ENCODE results near the gene GPS1.

GPS1 gene

GRCh38 chr17:82047379-82047778, 4.3 kb upstream of the GPS1 start:
- in situ Hi-C loops (cut with HindIII; ENCODE audit: low pct_unique_long_range_greater_than_20kb, low sequenced_read_pairs), result no loop called here
- TF ChIP-seq JUND (IDR thresholded peaks at IDR 0.05; ENCODE audit: low read depth), result no peak
- no peak for DNase-seq (ENCODE audit: low read depth in 1 of 2, low spot score in 1 of 2)

GRCh38 chr17:82047914-82048570, 3.7 kb upstream of the GPS1 start:
- DNase-seq (ENCODE audit: low read depth in 1 of 2, low spot score in 1 of 2), result no peak
- in situ Hi-C loops (cut with HindIII; ENCODE audit: low pct_unique_long_range_greater_than_20kb, low sequenced_read_pairs), result no loop called here
- TF ChIP-seq JUND (IDR thresholded peaks at IDR 0.05; ENCODE audit: low read depth), result no peak

GRCh38 chr17:82048571-82048971, 3.1 kb upstream of the GPS1 start:
- in situ Hi-C loops (cut with HindIII; ENCODE audit: low pct_unique_long_range_greater_than_20kb, low sequenced_read_pairs), result no loop called here
- TF ChIP-seq JUND (IDR thresholded peaks at IDR 0.05; ENCODE audit: low read depth), result no peak
- no peak for DNase-seq (ENCODE audit: low read depth in 1 of 2, low spot score in 1 of 2)

- in situ Hi-C loops (cut with HindIII; ENCODE audit: low pct_unique_long_range_greater_than_20kb, low sequenced_read_pairs), result no loop called here
- DNase-seq (ENCODE audit: low read depth in 1 of 2, low spot score in 1 of 2), result no peak
- no peak for TF ChIP-seq JUND (IDR thresholded peaks at IDR 0.05; ENCODE audit: low read depth)
Observed at GRCh38 chr17:82049106-82049505, 2.6 kb upstream of the GPS1 start.

DNA sequence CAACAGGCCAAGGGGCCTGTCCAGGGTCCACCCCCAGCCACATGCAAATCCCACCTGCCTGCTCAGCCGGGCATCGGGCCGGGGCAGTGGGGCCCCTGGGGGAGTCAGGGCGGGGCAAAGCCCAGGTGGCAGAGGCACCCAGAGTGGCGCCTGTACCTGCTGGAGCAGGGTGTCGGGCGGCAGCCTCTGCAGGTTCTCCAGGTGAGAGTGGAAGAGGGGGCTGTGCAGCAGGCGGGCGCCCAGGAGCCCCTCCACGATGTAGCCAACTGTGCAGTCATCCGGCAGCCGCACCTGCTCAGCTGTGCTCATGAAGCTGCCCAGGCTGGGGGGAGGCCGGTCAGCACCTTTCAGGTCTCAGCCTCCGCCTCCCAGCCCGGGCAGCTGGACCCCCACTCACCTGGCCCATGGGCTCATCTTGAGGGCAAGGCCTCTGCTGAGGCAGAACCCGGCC, 2.2 kb upstream of the GPS1 start:
- in situ Hi-C loops (cut with HindIII; ENCODE audit: low pct_unique_long_range_greater_than_20kb, low sequenced_read_pairs), result no loop called here
- no peak for DNase-seq (ENCODE audit: low read depth in 1 of 2, low spot score in 1 of 2)
- TF ChIP-seq JUND (IDR thresholded peaks at IDR 0.05; ENCODE audit: low read depth), result no peak

GRCh38 chr17:82050152-82050760, 1.4 kb upstream of the GPS1 start:
- DNase-seq (ENCODE audit: low read depth in 1 of 2, low spot score in 1 of 2), result no peak
- in situ Hi-C loops (cut with HindIII; ENCODE audit: low pct_unique_long_range_greater_than_20kb, low sequenced_read_pairs), result no loop called here
- TF ChIP-seq JUND (IDR thresholded peaks at IDR 0.05; ENCODE audit: low read depth), result no peak

- no peak for TF ChIP-seq JUND (IDR thresholded peaks at IDR 0.05; ENCODE audit: low read depth)
- in situ Hi-C loops (cut with HindIII; ENCODE audit: low pct_unique_long_range_greater_than_20kb, low sequenced_read_pairs), result no loop called here
- DNase-seq (ENCODE audit: low read depth in 1 of 2, low spot score in 1 of 2), result no peak
Observed at GRCh38 chr17:82050761-82051641, 697 bp upstream of the GPS1 start.

DNA sequence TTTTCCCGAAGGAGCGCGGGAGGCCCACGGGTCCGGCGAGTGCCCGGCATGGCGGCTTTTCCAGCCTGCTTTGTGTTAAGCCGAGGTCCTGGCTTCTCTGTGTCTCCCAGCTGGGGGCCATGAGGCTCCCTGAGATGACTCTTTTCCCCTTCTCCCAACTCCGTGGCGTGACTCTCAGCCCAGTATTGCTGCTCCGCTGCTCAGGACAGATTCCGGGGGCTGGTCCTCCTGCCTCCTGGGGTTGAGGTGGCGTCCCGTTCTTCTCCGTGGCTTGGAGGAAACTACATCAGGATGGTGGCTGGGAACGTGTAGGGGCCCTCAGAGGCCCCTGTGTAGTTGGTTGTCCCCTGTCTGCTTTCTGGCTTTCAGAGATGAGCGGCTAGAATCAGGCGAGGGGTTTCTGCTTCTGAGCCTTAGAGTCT, 951 bp downstream of the GPS1 start:
- TF ChIP-seq JUND (IDR thresholded peaks at IDR 0.05; ENCODE audit: low read depth), result no peak
- in situ Hi-C loops (cut with HindIII; ENCODE audit: low pct_unique_long_range_greater_than_20kb, low sequenced_read_pairs), result no loop called here
- DNase-seq (ENCODE audit: low read depth in 1 of 2, low spot score in 1 of 2), result no peak

GRCh38 chr17:82053130-82053529, 1.4 kb downstream of the GPS1 start:
- in situ Hi-C loops (cut with HindIII; ENCODE audit: low pct_unique_long_range_greater_than_20kb, low sequenced_read_pairs), result no loop called here
- no peak for DNase-seq (ENCODE audit: low read depth in 1 of 2, low spot score in 1 of 2)

DNA sequence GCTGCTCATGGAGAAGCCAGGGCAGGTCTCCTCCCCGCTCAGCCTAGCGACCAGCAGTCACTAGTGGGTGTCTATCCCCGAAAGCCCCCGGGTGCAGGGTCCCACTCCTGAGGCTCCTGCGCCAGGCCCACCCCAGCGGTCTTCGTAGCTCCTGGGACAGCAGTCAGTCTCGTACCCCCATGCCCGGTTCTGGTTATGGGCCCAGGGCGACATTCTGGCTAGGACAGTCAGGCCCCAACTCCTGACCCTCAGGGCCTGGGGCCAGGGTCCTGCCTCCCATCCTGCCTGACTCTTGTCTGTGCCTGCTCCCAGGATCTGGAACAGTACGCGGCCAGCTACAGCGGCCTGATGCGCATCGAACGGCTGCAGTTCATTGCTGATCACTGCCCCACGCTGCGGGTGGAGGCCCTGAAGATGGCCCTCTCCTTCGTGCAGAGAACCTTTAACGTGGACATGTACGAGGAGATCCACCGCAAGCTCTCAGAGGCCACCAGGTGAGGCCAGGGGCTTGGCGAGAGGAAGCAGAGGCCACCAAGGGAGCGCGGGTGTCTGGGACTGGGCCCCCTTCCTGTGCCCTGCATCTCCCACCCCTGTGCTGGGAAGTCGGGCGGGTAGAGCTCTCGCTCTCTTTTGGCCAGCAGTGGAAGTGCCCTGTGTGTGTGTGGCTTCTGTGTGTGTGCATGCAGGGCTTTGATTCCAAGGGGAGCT, 2.0 kb downstream of the GPS1 start:
- in situ Hi-C loops (cut with HindIII; ENCODE audit: low pct_unique_long_range_greater_than_20kb, low sequenced_read_pairs), result no loop called here
- TF ChIP-seq JUND (IDR thresholded peaks at IDR 0.05; ENCODE audit: low read depth), result no peak
- DNase-seq (ENCODE audit: low read depth in 1 of 2, low spot score in 1 of 2), result no peak

More at GRCh38 chr17:82053130-82053529, 1.4 kb downstream of the GPS1 start:
- no peak for TF ChIP-seq JUND (IDR thresholded peaks at IDR 0.05; ENCODE audit: low read depth)

GRCh38 chr17:82054351-82055022, 2.8 kb downstream of the GPS1 start:
- in situ Hi-C loops (cut with HindIII; ENCODE audit: low pct_unique_long_range_greater_than_20kb, low sequenced_read_pairs), result no loop called here
- no peak for TF ChIP-seq JUND (IDR thresholded peaks at IDR 0.05; ENCODE audit: low read depth)
- no peak for DNase-seq (ENCODE audit: low read depth in 1 of 2, low spot score in 1 of 2)
